HepG2 (cell line): ENCODE measurements around the gene TMEM214. TPM values are rescaled to one million over a fixed set of nuclear protein-coding genes. Genes with fewer than 3 reads are reported as not detected.

ENCODE experiments used
- ASH2L ChIP-seq: fragments of 300-600, 200-600 bp; sonication (generic); IDR thresholded peaks from 2 replicates; pipeline ENCODE4 v1.7.0; 2017; ENCODE audit warnings: low read depth, mild to moderate bottlenecking, moderate library complexity, mixed read lengths, low read length; ENCODE audit not compliant: insufficient read length
- ATAD3A ChIP-seq: sonication (generic); formaldehyde crosslinking; IDR thresholded peaks from 2 replicates; pipeline ENCODE4 v1.4.0; 2020; ENCODE audit warnings: missing genetic modification reagents
- BCL6 ChIP-seq: IDR thresholded peaks from 2 replicates; pipeline ENCODE4 v1.6.1; 2016; ENCODE audit warnings: missing genetic modification reagents, missing compliant biosample characterization
- DNMT3B ChIP-seq: conservative IDR thresholded peaks from 2 replicates; pipeline ENCODE4 v1.6.1; 2016; ENCODE audit warnings: missing biosample characterization, control low read depth
- EHMT2 ChIP-seq: fragments of 200-600 bp; sonication (generic); IDR thresholded peaks from 2 replicates; pipeline ENCODE4 v1.7.0; 2017; ENCODE audit warnings: antibody characterized with exemption, low read depth, low read length, borderline replicate concordance
- ETV5 ChIP-seq: IDR thresholded peaks from 2 replicates; pipeline ENCODE4 v1.6.1; 2018; ENCODE audit warnings: missing biosample characterization, missing genetic modification reagents, inconsistent platforms, borderline replicate concordance
- FOXA1 ChIP-seq, 2 experiments: fragments of 450-650 bp in 1 of 2; sonication (generic) in 1 of 2; formaldehyde crosslinking in 1 of 2; IDR thresholded peaks; 2 replicates each; pipeline versions ENCODE4 v1.4.0 to v1.6.1; 2016 to 2020; ENCODE audit warnings: missing genetic modification reagents in 1 of 2
- HMGXB4 ChIP-seq, 2 experiments: sonication (generic) in 1 of 2; formaldehyde crosslinking in 1 of 2; IDR thresholded peaks; 2 replicates each; pipeline versions ENCODE4 v1.4.0 to v1.6.1; 2018 to 2020; ENCODE audit warnings: missing genetic modification reagents in 2 of 2, borderline replicate concordance in 1 of 2, low read depth in 1 of 2, mild to moderate bottlenecking in 1 of 2, missing biosample characterization in 1 of 2
- LBX2 ChIP-seq: sonication (generic); formaldehyde crosslinking; IDR thresholded peaks from 2 replicates; pipeline ENCODE4 v1.5.0; 2020; ENCODE audit warnings: missing genetic modification reagents, mild to moderate bottlenecking, borderline replicate concordance
- NR2F1 ChIP-seq, 2 experiments: fragments of 450-650 bp in 1 of 2; formaldehyde crosslinking in 1 of 2; IDR thresholded peaks; 2 replicates each; pipeline versions ENCODE4 v1.5.0 to v1.6.1; 2016 to 2020; ENCODE audit warnings: mild to moderate bottlenecking in 1 of 2, missing compliant biosample characterization in 1 of 2, missing genetic modification reagents in 1 of 2, moderate library complexity in 1 of 2
- RBFOX2 ChIP-seq: fragments of 200-400 bp; formaldehyde crosslinking; IDR thresholded peaks from 2 replicates; pipeline ENCODE4 v1.6.1; 2017; ENCODE audit warnings: low read depth, mild to moderate bottlenecking, low read length
- SKI ChIP-seq: fragments of 450-650 bp; IDR thresholded peaks from one replicate; pipeline ENCODE4 v1.6.1; 2018; ENCODE audit warnings: mild to moderate bottlenecking; ENCODE audit not compliant: partially characterized antibody
- SOX13 ChIP-seq, 3 experiments: fragments of 450-650 bp in 1 of 3; sonication (generic) in 1 of 3; formaldehyde crosslinking in 1 of 3; IDR thresholded peaks in 2 of 3; conservative IDR thresholded peaks in 1 of 3; 2 replicates each; pipeline versions ENCODE4 v1.5.0 to v1.6.1; 2016 to 2020; ENCODE audit warnings: antibody characterized with exemption in 1 of 3, mild to moderate bottlenecking in 1 of 3, missing compliant biosample characterization in 1 of 3, missing genetic modification reagents in 1 of 3, moderate library complexity in 1 of 3
- SP5 ChIP-seq: IDR thresholded peaks from 2 replicates; pipeline ENCODE4 v1.6.1; 2016; ENCODE audit warnings: low read depth, borderline replicate concordance
- SRF ChIP-seq: IDR thresholded peaks from 2 replicates; pipeline ENCODE4 v1.6.1; 2011; ENCODE audit warnings: mild to moderate bottlenecking, low read depth, low read length, moderate library complexity
- SRSF4 ChIP-seq: fragments of 200-400 bp; formaldehyde crosslinking; IDR thresholded peaks from one replicate; pipeline ENCODE4 v1.6.1; 2018; ENCODE audit warnings: mild to moderate bottlenecking, low read depth, low read length, moderate library complexity; ENCODE audit not compliant: poor library complexity, severe bottlenecking
- ZNF121 ChIP-seq: sonication (generic); formaldehyde crosslinking; IDR thresholded peaks from 2 replicates; pipeline ENCODE4 v1.5.0; 2020; ENCODE audit warnings: mild to moderate bottlenecking, missing genetic modification reagents
- ZNF136 ChIP-seq: sonication (generic); formaldehyde crosslinking; IDR thresholded peaks from 2 replicates; pipeline ENCODE4 v1.8.1; 2022; ENCODE audit warnings: low read depth, mild to moderate bottlenecking, moderate library complexity, missing genetic modification reagents
- ZNF619 ChIP-seq: sonication (generic); formaldehyde crosslinking; IDR thresholded peaks from 2 replicates; pipeline ENCODE4 v1.4.0; 2020; ENCODE audit warnings: mild to moderate bottlenecking, missing genetic modification reagents
- ZNF75D ChIP-seq: sonication (generic); formaldehyde crosslinking; IDR thresholded peaks from 2 replicates; pipeline ENCODE4 v1.8.1; 2023; ENCODE audit warnings: missing genetic modification reagents, mild to moderate bottlenecking, borderline replicate concordance
- ZNF773 ChIP-seq: sonication (generic); formaldehyde crosslinking; IDR thresholded peaks from 2 replicates; pipeline ENCODE4 v1.4.0; 2020; ENCODE audit warnings: missing genetic modification reagents, borderline replicate concordance
- ZNF777 ChIP-seq: sonication (generic); formaldehyde crosslinking; IDR thresholded peaks from 2 replicates; pipeline ENCODE4 v1.4.0; 2020; ENCODE audit warnings: missing genetic modification reagents
- ZNF850 ChIP-seq: sonication (generic); formaldehyde crosslinking; conservative IDR thresholded peaks from 2 replicates; pipeline ENCODE4 v1.9.0; 2021; ENCODE audit warnings: mild to moderate bottlenecking, missing genetic modification reagents
- ZNF883 ChIP-seq: sonication (generic); formaldehyde crosslinking; IDR thresholded peaks from 2 replicates; pipeline ENCODE4 v1.5.1; 2020; ENCODE audit warnings: mild to moderate bottlenecking, missing genetic modification reagents; ENCODE audit errors: not compliant biosample characterization
- polyA plus RNA-seq, 8 experiments: library from polyadenylated mRNA; depleted of rRNA in 3 of 8; stranded (reverse) in 7 of 8; unstranded in 1 of 8; fragments of >200 nt; fragmentation: Illumina TruSeq in 4 of 8; extraction: Trizol in 4 of 8; gene quantifications; 2 replicates each; pipeline versions ENCODE4 v1.2.1 to v1.2.3, GENCODE V29; 2011 to 2016; ENCODE audit warnings: low read depth in 4 of 8, missing spikeins in 1 of 8, mixed read lengths in 1 of 8; ENCODE audit not compliant: insufficient read depth in 1 of 8
- total RNA-seq, 5 experiments: library from RNA; depleted of rRNA; stranded (reverse); fragments of >200 nt; fragmentation: Illumina TruSeq; extraction: Trizol; gene quantifications; 2 replicates each; pipeline ENCODE4 v1.2.3, GENCODE V29; 2016; ENCODE audit warnings: low read depth in 1 of 5
- TF ChIP-seq, protein P1 (sequence below): sonication (generic); formaldehyde crosslinking; IDR thresholded peaks from 2 replicates; pipeline ENCODE4 v1.5.1; 2020; ENCODE audit warnings: mild to moderate bottlenecking, missing genetic modification reagents, borderline replicate concordance

Gene TMEM214
- total and polyA plus RNA-seq, 2 of the 13 experiments (the other 11 are each of a cell fraction or from before 2014, with no cell fraction given) = 58.3 to 132 TPM

DNA sequence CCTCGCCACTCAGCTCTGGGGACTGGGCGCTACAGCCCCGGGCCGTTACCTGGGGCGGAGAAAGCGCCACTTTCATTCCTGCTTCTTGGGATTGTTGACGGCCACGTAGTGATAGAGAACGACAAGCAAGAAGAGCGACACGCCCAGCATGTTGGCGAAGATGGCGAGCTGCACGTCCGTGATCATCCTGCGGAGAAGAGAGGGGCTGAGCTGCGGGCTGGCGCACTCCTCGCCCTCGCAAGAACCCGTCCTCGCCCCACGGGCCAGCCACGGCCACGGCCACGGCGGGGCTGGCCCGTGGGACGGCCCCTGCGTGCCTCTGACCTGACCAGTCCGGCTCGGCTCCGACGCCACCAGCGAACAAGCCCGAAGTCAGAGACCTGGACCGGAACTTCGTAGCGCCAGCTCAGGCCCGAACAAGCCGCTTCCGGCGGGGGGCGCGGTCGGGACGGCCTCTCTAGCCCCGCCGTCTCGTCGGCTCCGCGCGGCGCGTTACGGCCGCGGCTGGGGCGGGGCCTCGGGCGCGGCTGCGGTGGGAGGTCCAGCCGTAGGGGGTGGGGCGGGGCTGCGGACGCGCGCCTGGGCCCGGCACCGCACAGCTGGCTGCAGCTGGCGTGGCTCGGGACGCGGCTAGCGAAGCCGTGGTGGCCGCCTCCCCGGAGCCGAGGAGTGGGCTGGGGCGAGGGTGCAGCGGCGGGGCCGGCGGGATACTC is 38.7 kb downstream of the TMEM214 start, which contains the start of gene OST4 (continued):
- TF ChIP-seq, protein P1, sequence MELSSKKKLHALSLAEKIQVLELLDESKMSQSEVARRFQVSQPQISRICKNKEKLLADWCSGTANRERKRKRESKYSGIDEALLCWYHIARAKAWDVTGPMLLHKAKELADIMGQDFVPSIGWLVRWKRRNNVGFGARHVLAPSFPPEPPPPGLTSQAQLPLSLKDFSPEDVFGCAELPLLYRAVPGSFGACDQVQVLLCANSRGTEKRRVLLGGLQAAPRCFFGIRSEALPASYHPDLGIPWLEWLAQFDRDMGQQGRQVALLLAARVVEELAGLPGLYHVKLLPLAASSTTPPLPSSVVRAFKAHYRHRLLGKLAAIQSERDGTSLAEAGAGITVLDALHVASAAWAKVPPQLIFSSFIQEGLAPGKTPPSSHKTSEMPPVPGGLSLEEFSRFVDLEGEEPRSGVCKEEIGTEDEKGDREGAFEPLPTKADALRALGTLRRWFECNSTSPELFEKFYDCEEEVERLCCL (CRISPR knock-in tag) = peak; percentile 94; the same call in 1 of the 2 replicates
- TF ChIP-seq ZNF850 (CRISPR knock-in tag) (no peak), DNMT3B (CRISPR knock-in tag) (no peak), SP5 (peak; percentile 60), ZNF619 (CRISPR knock-in tag) (no peak), LBX2 (CRISPR knock-in tag) (peak; percentile 49; the same call in 1 of the 2 replicates), SRF (peak; percentile 28; the same call in 1 of the 2 replicates), RBFOX2 (peak; percentile 99), ETV5 (CRISPR knock-in tag) (peak; percentile 86), ZNF136 (0 out of 2 replicates have a peak, but pooled peaks have one; percentile 49), ZNF121 (CRISPR knock-in tag) (no peak), SRSF4 (no peak), NR2F1 (CRISPR knock-in tag; IDR thresholded peaks at IDR 0.05) (0 out of 4 replicates have a peak, but pooled peaks of 1 of the 2 experiments have one; percentile 6), SKI (peak; percentile 94), HMGXB4 (CRISPR knock-in tag; IDR thresholded peaks at IDR 0.05; ENCODE audit: borderline replicate concordance in 1 of 2, low read depth in 1 of 2) (peak; percentile 61 to 86; a peak in 3 of 4 replicates), ZNF777 (CRISPR knock-in tag) (peak; percentile 57; the same call in 1 of the 2 replicates), ATAD3A (CRISPR knock-in tag) (no peak), FOXA1 (IDR thresholded peaks at IDR 0.05) (no peak), FOXA1 (CRISPR knock-in tag; IDR thresholded peaks at IDR 0.05) (no peak), ZNF75D (no peak), BCL6 (CRISPR knock-in tag) (0 out of 2 replicates have a peak, but pooled peaks have one; percentile 34), ZNF773 (CRISPR knock-in tag) (peak; percentile 72; the same call in 1 of the 2 replicates), ZNF883 (CRISPR knock-in tag) (peak; percentile 74), SOX13 (IDR thresholded peaks at IDR 0.05) (no peak; the same call in 1 of the 2 replicates), SOX13 (CRISPR knock-in tag; conservative IDR thresholded peaks at IDR 0.05 in 1 of 2, IDR thresholded peaks at IDR 0.05 in 1 of 2) (peak in 1 of 2 experiments; percentile 58; a peak in 1 of 4 replicates), ASH2L (peak; percentile 94), EHMT2 (no peak)
